SK-N-SH (cell line): ENCODE results near the gene ROBO1. TPM values are rescaled to one million over a fixed set of nuclear protein-coding genes. Genes with fewer than 3 reads are reported as not detected.

Experiments used
- CTCF ChIA-PET: fragments of 300-600, 350-600 bp; formaldehyde crosslinking; extraction: SDS; loops from one replicate; lab custom pipeline; 2021; lab: Yijun Ruan, JAX
- POLR2A ChIA-PET: fragments of 350-600 bp; sonication (Branson Sonifier 250); formaldehyde crosslinking; extraction: SDS; loops from one replicate; lab custom pipeline; 2020; ENCODE audit warnings: antibody characterized with exemption, inconsistent platforms; lab: Yijun Ruan, JAX
- DNase-seq: peaks from one replicate; pipeline ENCODE4 v3.0.0; 2012
- H2AFZ ChIP-seq: fragments of 200-600 bp; sonication (generic); 2 replicates; pipeline ENCODE4 v1.8.1; 2016; ENCODE audit warnings: antibody characterized with exemption, mild to moderate bottlenecking, low read depth
- H3F3A ChIP-seq: fragments of 200-600 bp; sonication (generic); replicated peaks from 2 replicates; pipeline ENCODE3; 2016; ENCODE audit warnings: antibody characterized with exemption, mild to moderate bottlenecking; ENCODE audit not compliant: insufficient read depth
- H3K27ac ChIP-seq, 2 experiments: fragments of 200-500 bp in 1 of 2; fragments of 200-600 bp in 1 of 2; sonication (Bioruptor generic) in 1 of 2; sonication (generic), shearing (Covaris generic) in 1 of 2; 2 replicates each; pipeline versions ENCODE4 v1.5.1 to v1.6.1; 2014 to 2016; ENCODE audit warnings: low read depth in 2 of 2, inconsistent platforms in 1 of 2, low read length in 1 of 2, mild to moderate bottlenecking in 1 of 2, mixed read lengths in 1 of 2
- H3K27me3 ChIP-seq: fragments of 200-600 bp; sonication (generic), shearing (Covaris generic); 2 replicates; pipeline ENCODE4 v1.6.1; 2016; ENCODE audit warnings: mixed run types; ENCODE audit not compliant: insufficient read depth
- H3K36me3 ChIP-seq, 2 experiments: fragments of 200-500 bp in 1 of 2; fragments of 200-600 bp in 1 of 2; sonication (Bioruptor generic) in 1 of 2; sonication (generic) in 1 of 2; replicated peaks in 1 of 2; 2 replicates each; pipeline versions ENCODE3 to v1.5.1; 2014 to 2016; ENCODE audit warnings: low read length in 1 of 2, mild to moderate bottlenecking in 1 of 2; ENCODE audit not compliant: insufficient read depth in 2 of 2, control insufficient read depth in 1 of 2
- H3K4me1 ChIP-seq, 2 experiments: fragments of 200-500 bp in 1 of 2; fragments of 200-600 bp in 1 of 2; sonication (Bioruptor generic) in 1 of 2; sonication (generic), shearing (Covaris generic) in 1 of 2; 2 replicates each; pipeline versions ENCODE4 v1.5.1 to v1.6.1; 2014 to 2016; ENCODE audit warnings: low read depth in 1 of 2, low read length in 1 of 2, mixed run types in 1 of 2; ENCODE audit not compliant: insufficient read depth in 2 of 2, control insufficient read depth in 1 of 2
- H3K4me2 ChIP-seq: fragments of 200-600 bp; sonication (generic), shearing (Covaris generic); 2 replicates; pipeline ENCODE4 v1.6.1; 2017; ENCODE audit warnings: mixed run types
- H3K4me3 ChIP-seq, 2 experiments: fragments of 200-500 bp in 1 of 2; fragments of 200-600 bp in 1 of 2; sonication (Bioruptor generic) in 1 of 2; sonication (generic), shearing (Covaris generic) in 1 of 2; 2 replicates each; pipeline versions ENCODE4 v1.5.1 to v1.8.1; 2014 to 2016; ENCODE audit warnings: low read depth in 2 of 2, inconsistent platforms in 1 of 2, low read length in 1 of 2, mild to moderate bottlenecking in 1 of 2, mixed read lengths in 1 of 2, moderate library complexity in 1 of 2
- H3K79me2 ChIP-seq: fragments of 200-600 bp; sonication (generic); 2 replicates; pipeline ENCODE4 v1.8.1; 2017; ENCODE audit warnings: mild to moderate bottlenecking; ENCODE audit not compliant: insufficient read depth
- H3K9ac ChIP-seq: fragments of 200-600 bp; sonication (generic); 2 replicates; pipeline ENCODE4 v1.6.1; 2017; ENCODE audit warnings: mixed run types
- H3K9me2 ChIP-seq: fragments of 200-600 bp; sonication (generic); 2 replicates; pipeline ENCODE4 v1.6.1; 2017; ENCODE audit warnings: mixed run types
- H3K9me3 ChIP-seq: fragments of 200-600 bp; sonication (generic); 2 replicates; pipeline ENCODE4 v1.6.1; 2017; ENCODE audit warnings: mixed run types, mild to moderate bottlenecking, moderate library complexity
- H4K20me1 ChIP-seq: fragments of 200-600 bp; sonication (generic); 2 replicates; pipeline ENCODE4 v1.6.1; 2017; ENCODE audit warnings: mild to moderate bottlenecking, mixed run types; ENCODE audit not compliant: insufficient read depth
- CHD2 ChIP-seq: fragments of 150-350 bp; IDR thresholded peaks from 2 replicates; pipeline ENCODE4 v1.6.1; 2018; ENCODE audit warnings: low read length; ENCODE audit not compliant: partially characterized antibody
- EP300 ChIP-seq, 2 experiments: IDR thresholded peaks; 2 replicates each; pipeline versions ENCODE4 v1.4.0 to v1.6.1; 2012; ENCODE audit warnings: borderline replicate concordance in 1 of 2, low read depth in 1 of 2, low read length in 1 of 2
- FOXM1 ChIP-seq: IDR thresholded peaks from 2 replicates; pipeline ENCODE4 v1.4.0; 2012; ENCODE audit warnings: low read depth, mild to moderate bottlenecking
- GABPA ChIP-seq: IDR thresholded peaks from 2 replicates; pipeline ENCODE4 v1.4.0; 2012; ENCODE audit warnings: low read depth, mild to moderate bottlenecking
- JUND ChIP-seq: IDR thresholded peaks from 2 replicates; pipeline ENCODE4 v1.4.0; 2012
- MEF2A ChIP-seq: IDR thresholded peaks from 2 replicates; pipeline ENCODE4 v1.4.0; 2012; ENCODE audit warnings: low read depth, borderline replicate concordance
- MXI1 ChIP-seq: IDR thresholded peaks from 2 replicates; pipeline ENCODE4 v1.6.1; 2012; ENCODE audit warnings: mild to moderate bottlenecking, low read depth, low read length, improper control_type of control experiment
- NFIC ChIP-seq: IDR thresholded peaks from 2 replicates; pipeline ENCODE4 v1.4.0; 2012; ENCODE audit warnings: borderline replicate concordance
- POLR2AphosphoS5 ChIP-seq: IDR thresholded peaks from 2 replicates; pipeline ENCODE4 v1.6.1; 2012; ENCODE audit warnings: low read depth, low read length
- RCOR1 ChIP-seq: fragments of 150-350 bp; IDR thresholded peaks from 2 replicates; pipeline ENCODE4 v1.6.1; 2017; ENCODE audit warnings: antibody characterized with exemption, low read length
- RXRA ChIP-seq: IDR thresholded peaks from 2 replicates; pipeline ENCODE4 v1.4.0; 2012; ENCODE audit warnings: low read depth, mild to moderate bottlenecking, borderline replicate concordance
- SIN3A ChIP-seq: IDR thresholded peaks from 2 replicates; pipeline ENCODE4 v1.6.1; 2012; ENCODE audit warnings: low read depth, mild to moderate bottlenecking, low read length, moderate library complexity, borderline replicate concordance
- WGBS: methylation state at CpG from one replicate; pipeline ENCODE4 v1.1.6; 2017; ENCODE audit warnings: low lambda C conversion rate; 5-methylcytosine and 5-hydroxymethylcytosine counted together
- polyA plus RNA-seq, 3 experiments: library from polyadenylated mRNA; depleted of rRNA; stranded (reverse); fragments of >200 nt; gene quantifications; 2 replicates each; pipeline ENCODE4 v1.2.3, GENCODE V29; 2012
- TF ChIP-seq, protein P1 (sequence below): IDR thresholded peaks from 2 replicates; pipeline ENCODE4 v1.4.0; 2012; ENCODE audit warnings: low read depth, borderline replicate concordance
- TF ChIP-seq, protein P2 (sequence below): fragments of 150-350 bp; IDR thresholded peaks from 2 replicates; pipeline ENCODE4 v1.6.1; 2016; ENCODE audit warnings: mild to moderate bottlenecking, low read depth, low read length
- TF ChIP-seq, protein P3 (sequence below): IDR thresholded peaks from 2 replicates; pipeline ENCODE4 v1.6.1; 2012; ENCODE audit warnings: mild to moderate bottlenecking, low read depth, low read length, moderate library complexity
- TF ChIP-seq, protein P4 (sequence below): IDR thresholded peaks from 2 replicates; pipeline ENCODE4 v1.4.0; 2012; ENCODE audit warnings: low read depth

Gene ROBO1
- polyA plus RNA-seq, 1 of the 3 experiments (the other 2 are of a cell fraction), result 22.7 TPM

DNA sequence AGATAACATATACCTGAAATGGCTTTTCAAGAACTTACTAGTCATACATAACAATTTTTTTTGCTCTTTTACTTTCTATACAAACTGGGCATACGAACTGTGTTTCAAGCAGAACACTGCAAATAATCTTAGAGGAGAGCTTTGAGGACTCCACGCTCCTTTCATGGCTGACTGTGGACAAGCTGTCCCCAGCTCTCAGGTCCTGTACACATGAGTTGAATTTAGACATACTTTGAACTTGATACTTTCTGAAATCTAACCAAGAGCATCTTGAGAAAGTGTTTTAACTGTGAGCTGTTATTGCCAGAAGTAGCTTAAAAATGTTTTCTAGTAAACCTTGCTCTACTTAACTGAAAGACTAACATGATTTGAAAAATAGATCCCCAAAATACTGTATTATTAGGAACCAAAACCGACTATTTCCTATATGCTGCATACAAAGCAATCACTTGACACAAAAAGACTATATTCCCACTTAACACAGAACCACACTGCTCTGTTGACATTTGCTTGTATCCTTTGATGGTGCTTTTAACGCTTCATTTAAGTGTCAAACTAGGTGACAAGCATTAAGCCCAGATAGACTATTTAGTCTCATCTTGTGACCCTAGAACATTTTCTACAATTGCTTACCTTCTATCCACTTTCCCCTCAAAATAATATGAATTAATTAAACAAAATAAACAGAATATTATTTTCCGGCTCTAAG lies 755.8 kb downstream of the ROBO1 start:
- ChIA-PET POLR2A (no interaction called here), CTCF (interaction anchor here (0.6 to 1.4 kb wide), 4 partner anchors 7 to 350 kb away, joined by 3 to 5 read pairs (median 3); no protein-coding TSS in a partner anchor)
- TF ChIP-seq CHD2, result no peak
- TF ChIP-seq, protein P1, sequence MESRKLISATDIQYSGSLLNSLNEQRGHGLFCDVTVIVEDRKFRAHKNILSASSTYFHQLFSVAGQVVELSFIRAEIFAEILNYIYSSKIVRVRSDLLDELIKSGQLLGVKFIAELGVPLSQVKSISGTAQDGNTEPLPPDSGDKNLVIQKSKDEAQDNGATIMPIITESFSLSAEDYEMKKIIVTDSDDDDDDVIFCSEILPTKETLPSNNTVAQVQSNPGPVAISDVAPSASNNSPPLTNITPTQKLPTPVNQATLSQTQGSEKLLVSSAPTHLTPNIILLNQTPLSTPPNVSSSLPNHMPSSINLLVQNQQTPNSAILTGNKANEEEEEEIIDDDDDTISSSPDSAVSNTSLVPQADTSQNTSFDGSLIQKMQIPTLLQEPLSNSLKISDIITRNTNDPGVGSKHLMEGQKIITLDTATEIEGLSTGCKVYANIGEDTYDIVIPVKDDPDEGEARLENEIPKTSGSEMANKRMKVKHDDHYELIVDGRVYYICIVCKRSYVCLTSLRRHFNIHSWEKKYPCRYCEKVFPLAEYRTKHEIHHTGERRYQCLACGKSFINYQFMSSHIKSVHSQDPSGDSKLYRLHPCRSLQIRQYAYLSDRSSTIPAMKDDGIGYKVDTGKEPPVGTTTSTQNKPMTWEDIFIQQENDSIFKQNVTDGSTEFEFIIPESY, result no peak
- no peak for TF ChIP-seq POLR2AphosphoS5
- TF ChIP-seq RXRA, result no peak
- no peak for TF ChIP-seq NFIC
- no peak for TF ChIP-seq FOXM1
- TF ChIP-seq, protein P2, sequence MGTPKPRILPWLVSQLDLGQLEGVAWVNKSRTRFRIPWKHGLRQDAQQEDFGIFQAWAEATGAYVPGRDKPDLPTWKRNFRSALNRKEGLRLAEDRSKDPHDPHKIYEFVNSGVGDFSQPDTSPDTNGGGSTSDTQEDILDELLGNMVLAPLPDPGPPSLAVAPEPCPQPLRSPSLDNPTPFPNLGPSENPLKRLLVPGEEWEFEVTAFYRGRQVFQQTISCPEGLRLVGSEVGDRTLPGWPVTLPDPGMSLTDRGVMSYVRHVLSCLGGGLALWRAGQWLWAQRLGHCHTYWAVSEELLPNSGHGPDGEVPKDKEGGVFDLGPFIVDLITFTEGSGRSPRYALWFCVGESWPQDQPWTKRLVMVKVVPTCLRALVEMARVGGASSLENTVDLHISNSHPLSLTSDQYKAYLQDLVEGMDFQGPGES, result no peak
- no peak for TF ChIP-seq MEF2A
- TF ChIP-seq RCOR1, result no peak
- no peak for TF ChIP-seq GABPA
- TF ChIP-seq, protein P3, sequence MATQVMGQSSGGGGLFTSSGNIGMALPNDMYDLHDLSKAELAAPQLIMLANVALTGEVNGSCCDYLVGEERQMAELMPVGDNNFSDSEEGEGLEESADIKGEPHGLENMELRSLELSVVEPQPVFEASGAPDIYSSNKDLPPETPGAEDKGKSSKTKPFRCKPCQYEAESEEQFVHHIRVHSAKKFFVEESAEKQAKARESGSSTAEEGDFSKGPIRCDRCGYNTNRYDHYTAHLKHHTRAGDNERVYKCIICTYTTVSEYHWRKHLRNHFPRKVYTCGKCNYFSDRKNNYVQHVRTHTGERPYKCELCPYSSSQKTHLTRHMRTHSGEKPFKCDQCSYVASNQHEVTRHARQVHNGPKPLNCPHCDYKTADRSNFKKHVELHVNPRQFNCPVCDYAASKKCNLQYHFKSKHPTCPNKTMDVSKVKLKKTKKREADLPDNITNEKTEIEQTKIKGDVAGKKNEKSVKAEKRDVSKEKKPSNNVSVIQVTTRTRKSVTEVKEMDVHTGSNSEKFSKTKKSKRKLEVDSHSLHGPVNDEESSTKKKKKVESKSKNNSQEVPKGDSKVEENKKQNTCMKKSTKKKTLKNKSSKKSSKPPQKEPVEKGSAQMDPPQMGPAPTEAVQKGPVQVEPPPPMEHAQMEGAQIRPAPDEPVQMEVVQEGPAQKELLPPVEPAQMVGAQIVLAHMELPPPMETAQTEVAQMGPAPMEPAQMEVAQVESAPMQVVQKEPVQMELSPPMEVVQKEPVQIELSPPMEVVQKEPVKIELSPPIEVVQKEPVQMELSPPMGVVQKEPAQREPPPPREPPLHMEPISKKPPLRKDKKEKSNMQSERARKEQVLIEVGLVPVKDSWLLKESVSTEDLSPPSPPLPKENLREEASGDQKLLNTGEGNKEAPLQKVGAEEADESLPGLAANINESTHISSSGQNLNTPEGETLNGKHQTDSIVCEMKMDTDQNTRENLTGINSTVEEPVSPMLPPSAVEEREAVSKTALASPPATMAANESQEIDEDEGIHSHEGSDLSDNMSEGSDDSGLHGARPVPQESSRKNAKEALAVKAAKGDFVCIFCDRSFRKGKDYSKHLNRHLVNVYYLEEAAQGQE, result no peak
- no peak for TF ChIP-seq EP300 (IDR thresholded peaks at IDR 0.05; ENCODE audit: borderline replicate concordance in 1 of 2, low read depth in 1 of 2, low read length in 1 of 2)
- no peak for TF ChIP-seq JUND
- TF ChIP-seq, protein P4, sequence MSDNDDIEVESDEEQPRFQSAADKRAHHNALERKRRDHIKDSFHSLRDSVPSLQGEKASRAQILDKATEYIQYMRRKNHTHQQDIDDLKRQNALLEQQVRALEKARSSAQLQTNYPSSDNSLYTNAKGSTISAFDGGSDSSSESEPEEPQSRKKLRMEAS, result no peak
- no peak for TF ChIP-seq SIN3A
- no peak for TF ChIP-seq MXI1
- Histone ChIP-seq H3K79me2 (peaks cover 87% of the 10 kb centered on the region), H4K20me1 (peaks cover 24% of the 10 kb centered on the region), H3K9me2 (no peaks in the 10 kb centered on the region), H3K4me1 (peaks cover 10 to 31% of the 10 kb centered on the region in 2 experiments; a peak in 3 of 4 replicates), H3K27ac (no peak overlapping the region), H3K9ac (no peak overlapping the region), H3F3A (no peaks in the 10 kb centered on the region), H3K9me3 (no peaks in the 10 kb centered on the region), H3K36me3 (no peaks in the 10 kb centered on the region), H3K4me2 (no peak overlapping the region), H3K27me3 (no peaks in the 10 kb centered on the region), H2AFZ (no peak overlapping the region), H3K4me3 (no peak overlapping the region)
- WGBS, result 91% methylated on average over 5 of the region's 5 CpGs
- DNase-seq, result no peak
